Astrocyte (in vitro differentiated cells and primary cell): ENCODE results near the gene PITX1. TPM values are rescaled to one million over a fixed set of nuclear protein-coding genes. Genes with fewer than 3 reads are reported as not detected.

Source experiments
- DNase-seq: peaks from one replicate; pipeline ENCODE4 v3.0.0-alpha.2; 2010; ENCODE audit warnings: low read depth
- FAIRE-seq: peaks from 2 replicates; lab custom pipeline; 2011; peaks lifted over from hg19 to GRCh38; lab: Jason Lieb, UNC
- H2AFZ ChIP-seq: 2 replicates; pipeline ENCODE4 v1.6.0; 2012; ENCODE audit warnings: low read depth, low read length, inconsistent platforms
- H3K27ac ChIP-seq: 2 replicates; pipeline ENCODE4 v1.5.1; 2011; ENCODE audit warnings: low read depth, low read length, inconsistent platforms
- H3K27me3 ChIP-seq: 2 replicates; pipeline ENCODE4 v1.6.0; 2011; ENCODE audit warnings: low read length, inconsistent platforms; ENCODE audit not compliant: insufficient read depth
- H3K36me3 ChIP-seq: 2 replicates; pipeline ENCODE4 v1.5.1; 2011; ENCODE audit warnings: low read length, inconsistent platforms; ENCODE audit not compliant: insufficient read depth
- H3K4me1 ChIP-seq: 2 replicates; pipeline ENCODE4 v1.5.1; 2011; ENCODE audit warnings: low read length, inconsistent platforms; ENCODE audit not compliant: insufficient read depth
- H3K4me2 ChIP-seq: 2 replicates; pipeline ENCODE4 v1.6.0; 2012; ENCODE audit warnings: low read length, inconsistent platforms
- H3K4me3 ChIP-seq: 2 replicates; pipeline ENCODE4 v1.5.1; 2011; ENCODE audit warnings: low read depth, mild to moderate bottlenecking, low read length, inconsistent platforms; ENCODE audit not compliant: insufficient read depth
- H3K79me2 ChIP-seq: 2 replicates; pipeline ENCODE4 v1.6.0; 2012; ENCODE audit warnings: mild to moderate bottlenecking, low read length, inconsistent platforms; ENCODE audit not compliant: insufficient read depth
- H3K9ac ChIP-seq: 2 replicates; pipeline ENCODE4 v1.6.0; 2012; ENCODE audit warnings: mild to moderate bottlenecking, low read length, inconsistent platforms
- H3K9me3 ChIP-seq: 2 replicates; pipeline ENCODE4 v1.5.1; 2012; ENCODE audit warnings: low read depth, mild to moderate bottlenecking, low read length, inconsistent platforms; ENCODE audit not compliant: insufficient read depth
- H4K20me1 ChIP-seq: 2 replicates; pipeline ENCODE4 v1.6.0; 2012; ENCODE audit warnings: low read length, inconsistent platforms; ENCODE audit not compliant: insufficient read depth
- H3K27ac Mint-ChIP-seq: one replicate; pipeline ENCODE4 v1.8.0; 2021; ENCODE audit warnings: mild to moderate bottlenecking, mixed read lengths; ENCODE audit not compliant: unreplicated experiment
- H3K27me3 Mint-ChIP-seq: one replicate; pipeline ENCODE4 v1.8.0; 2021; ENCODE audit warnings: low read depth, mixed read lengths; ENCODE audit not compliant: unreplicated experiment
- H3K36me3 Mint-ChIP-seq: one replicate; pipeline ENCODE4 v1.8.0; 2021; ENCODE audit warnings: low read depth, mixed read lengths; ENCODE audit not compliant: unreplicated experiment
- H3K4me1 Mint-ChIP-seq: one replicate; pipeline ENCODE4 v1.8.0; 2021; ENCODE audit warnings: low read depth, mixed read lengths; ENCODE audit not compliant: unreplicated experiment
- H3K4me3 Mint-ChIP-seq: one replicate; pipeline ENCODE4 v1.8.0; 2021; ENCODE audit warnings: mild to moderate bottlenecking, moderate library complexity, mixed read lengths; ENCODE audit not compliant: unreplicated experiment
- H3K9me3 Mint-ChIP-seq: one replicate; pipeline ENCODE4 v1.8.0; 2021; ENCODE audit warnings: mild to moderate bottlenecking, mixed read lengths; ENCODE audit not compliant: unreplicated experiment
- EZH2 ChIP-seq: IDR thresholded peaks from 2 replicates; pipeline ENCODE4 v1.6.1; 2012; ENCODE audit warnings: mild to moderate bottlenecking, low read length, inconsistent platforms; ENCODE audit not compliant: insufficient read depth
- total RNA-seq: library from RNA; stranded (reverse); gene quantifications from 2 replicates; pipeline ENCODE4 v1.2.1, GENCODE V29; 2021
- TF ChIP-seq, protein P1 (sequence below): IDR thresholded peaks from 2 replicates; pipeline ENCODE4 v1.5.1; 2011; ENCODE audit warnings: low read depth, mild to moderate bottlenecking, inconsistent platforms, low read length, moderate library complexity; ENCODE audit not compliant: insufficient read depth

The PITX1 gene
- total RNA-seq, 1 donor from 2014 or later: 0.52 TPM

- H3K9me3 Mint-ChIP-seq: no peaks in the 10 kb centered on the region
- no peaks in the 10 kb centered on the region for H3K36me3 Mint-ChIP-seq
- Histone ChIP-seq H3K4me3 (no peak overlapping the region), H4K20me1 (no peaks in the 10 kb centered on the region), H3K27me3 (peaks cover 13% of the 10 kb centered on the region), H3K27ac (no peak overlapping the region), H3K9ac (no peak overlapping the region), H3K36me3 (no peaks in the 10 kb centered on the region), H3K79me2 (no peaks in the 10 kb centered on the region), H3K4me2 (no peak overlapping the region), H3K9me3 (no peaks in the 10 kb centered on the region), H3K4me1 (peaks cover 4% of the 10 kb centered on the region), H2AFZ (no peak overlapping the region)
- H3K27me3 Mint-ChIP-seq: peaks cover 73% of the 10 kb centered on the region
- no peak for FAIRE-seq
- peaks cover 7% of the 10 kb centered on the region for H3K4me1 Mint-ChIP-seq
- no peak for DNase-seq
- no peak for TF ChIP-seq EZH2
- TF ChIP-seq, protein P1, sequence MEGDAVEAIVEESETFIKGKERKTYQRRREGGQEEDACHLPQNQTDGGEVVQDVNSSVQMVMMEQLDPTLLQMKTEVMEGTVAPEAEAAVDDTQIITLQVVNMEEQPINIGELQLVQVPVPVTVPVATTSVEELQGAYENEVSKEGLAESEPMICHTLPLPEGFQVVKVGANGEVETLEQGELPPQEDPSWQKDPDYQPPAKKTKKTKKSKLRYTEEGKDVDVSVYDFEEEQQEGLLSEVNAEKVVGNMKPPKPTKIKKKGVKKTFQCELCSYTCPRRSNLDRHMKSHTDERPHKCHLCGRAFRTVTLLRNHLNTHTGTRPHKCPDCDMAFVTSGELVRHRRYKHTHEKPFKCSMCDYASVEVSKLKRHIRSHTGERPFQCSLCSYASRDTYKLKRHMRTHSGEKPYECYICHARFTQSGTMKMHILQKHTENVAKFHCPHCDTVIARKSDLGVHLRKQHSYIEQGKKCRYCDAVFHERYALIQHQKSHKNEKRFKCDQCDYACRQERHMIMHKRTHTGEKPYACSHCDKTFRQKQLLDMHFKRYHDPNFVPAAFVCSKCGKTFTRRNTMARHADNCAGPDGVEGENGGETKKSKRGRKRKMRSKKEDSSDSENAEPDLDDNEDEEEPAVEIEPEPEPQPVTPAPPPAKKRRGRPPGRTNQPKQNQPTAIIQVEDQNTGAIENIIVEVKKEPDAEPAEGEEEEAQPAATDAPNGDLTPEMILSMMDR: no peak
- H3K4me3 Mint-ChIP-seq: no peak overlapping the region
- H3K27ac Mint-ChIP-seq: no peak overlapping the region
Observed at GRCh38 chr5:135069895-135070657, 36.0 kb upstream of the PITX1 start.

DNA sequence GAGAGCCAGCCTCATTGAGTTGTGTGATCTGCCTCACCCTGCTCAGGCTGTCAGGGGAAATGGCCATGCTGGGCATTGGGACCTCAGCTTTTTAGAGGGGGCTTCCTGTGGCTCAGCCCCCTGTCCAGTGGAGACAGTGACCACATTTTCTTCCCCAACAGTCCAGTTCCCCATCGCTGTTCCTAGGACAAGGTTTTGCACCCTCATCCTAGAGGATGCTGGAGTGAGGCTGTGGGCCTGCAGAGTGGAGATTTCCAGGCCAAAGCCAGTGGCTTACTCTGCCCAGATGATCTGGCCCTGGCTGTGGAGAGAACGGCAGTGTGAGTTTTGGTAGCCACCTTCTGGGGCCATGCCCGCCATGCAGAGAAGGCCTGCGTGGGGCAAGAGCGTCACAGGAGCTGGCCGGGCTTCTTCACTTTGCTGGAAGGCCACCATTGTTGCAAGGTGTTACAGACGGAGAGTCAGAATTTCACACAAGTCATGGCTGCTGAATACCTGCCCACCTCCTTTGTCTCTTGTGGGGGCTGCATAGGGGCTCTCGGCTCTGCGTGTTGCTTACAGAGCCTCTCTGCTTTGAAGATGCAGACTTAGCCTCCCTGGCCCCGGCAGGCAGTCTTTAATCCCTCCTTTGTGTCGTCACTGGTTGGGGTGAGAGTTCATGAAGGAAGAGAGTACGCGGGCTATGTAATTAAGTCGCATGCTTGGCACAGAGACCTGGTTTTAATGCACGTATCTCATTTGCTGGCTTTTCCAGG, 35.2 kb upstream of the PITX1 start:
- Mint-ChIP-seq H3K4me1 (peaks cover 8% of the 10 kb centered on the region), H3K9me3 (no peaks in the 10 kb centered on the region), H3K27me3 (peaks cover 74% of the 10 kb centered on the region), H3K36me3 (no peaks in the 10 kb centered on the region), H3K27ac (no peak overlapping the region), H3K4me3 (no peak overlapping the region)
- TF ChIP-seq EZH2: no peak
- TF ChIP-seq, protein P1: no peak
- Histone ChIP-seq H3K36me3 (no peaks in the 10 kb centered on the region), H3K27ac (no peak overlapping the region), H3K9ac (no peak overlapping the region), H3K27me3 (peaks cover 9% of the 10 kb centered on the region), H3K4me1 (peaks cover 4% of the 10 kb centered on the region), H3K9me3 (no peaks in the 10 kb centered on the region), H3K4me3 (no peak overlapping the region), H4K20me1 (no peaks in the 10 kb centered on the region), H2AFZ (no peak overlapping the region), H3K4me2 (no peak overlapping the region), H3K79me2 (no peaks in the 10 kb centered on the region)
- DNase-seq: no peak
- FAIRE-seq: no peak
